Stimulated activated CD8-positive, alpha-beta memory T cell treated with anti-CD3 and anti-CD28 coated beads, Interleukin-15, amount 100 ng/mL, for 4 hours (primary cell): Measurements from ENCODE around the gene TPD52L3.

ENCODE experiments used
- DNase-seq, 2 donors: peaks; one replicate each; pipeline ENCODE4 v3.0.0-alpha.2; 2020; ENCODE audit warnings: low read depth in 2 of 2

TPD52L3 gene

DNA sequence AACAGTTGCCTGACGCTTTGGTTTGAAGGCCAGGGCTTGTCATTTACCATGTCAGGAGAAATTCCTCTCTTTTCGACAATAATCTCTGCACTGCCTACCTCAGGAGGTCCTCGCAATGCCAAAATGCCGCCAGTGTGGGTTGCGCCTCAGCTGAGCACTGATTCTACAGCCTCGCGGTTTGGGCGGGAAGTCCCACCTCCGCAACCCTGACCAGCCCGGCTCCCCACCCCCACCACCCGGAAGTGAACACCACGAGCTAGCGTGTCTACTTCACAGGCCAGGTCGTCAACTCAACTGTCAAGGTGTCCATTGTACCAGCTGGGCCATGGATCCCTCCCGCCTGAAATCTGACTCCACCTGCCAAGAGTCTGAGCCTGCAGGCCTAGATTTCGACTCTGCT, at the start of gene TPD52L3:
TSS of gene TPD52L3 (plus strand) at position 273 of the 400 bp plus-strand sequence. CDS start 221 bp downstream, outside the sequence.
- no peak for DNase-seq

DNA sequence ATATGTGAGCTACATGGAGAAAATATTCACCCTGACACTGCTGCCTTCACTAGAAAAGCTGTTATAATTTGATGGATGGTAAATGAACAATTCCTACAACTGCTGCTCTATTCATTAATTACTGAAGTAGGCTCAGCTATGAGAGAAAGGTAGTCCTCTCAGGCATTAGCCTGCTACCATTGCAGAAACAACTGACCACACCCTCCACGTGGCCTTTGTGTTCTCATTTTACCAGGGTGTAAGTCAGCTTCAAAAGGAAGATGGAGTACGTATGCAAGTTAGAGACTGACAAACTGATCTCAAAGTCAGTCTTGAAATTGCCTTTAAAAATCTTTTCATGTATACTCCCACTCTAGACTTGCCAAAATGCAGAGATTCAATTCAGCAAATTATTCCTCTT, 26.3 kb upstream of the TPD52L3 start:
- no peak for DNase-seq

- no peak for DNase-seq
These were observed 25.8 kb upstream of the TPD52L3 start for GRCh38 chr9:6302417-6302816.

- no peak for DNase-seq
These were observed 23.9 kb upstream of the TPD52L3 start for GRCh38 chr9:6304232-6304631.

DNA sequence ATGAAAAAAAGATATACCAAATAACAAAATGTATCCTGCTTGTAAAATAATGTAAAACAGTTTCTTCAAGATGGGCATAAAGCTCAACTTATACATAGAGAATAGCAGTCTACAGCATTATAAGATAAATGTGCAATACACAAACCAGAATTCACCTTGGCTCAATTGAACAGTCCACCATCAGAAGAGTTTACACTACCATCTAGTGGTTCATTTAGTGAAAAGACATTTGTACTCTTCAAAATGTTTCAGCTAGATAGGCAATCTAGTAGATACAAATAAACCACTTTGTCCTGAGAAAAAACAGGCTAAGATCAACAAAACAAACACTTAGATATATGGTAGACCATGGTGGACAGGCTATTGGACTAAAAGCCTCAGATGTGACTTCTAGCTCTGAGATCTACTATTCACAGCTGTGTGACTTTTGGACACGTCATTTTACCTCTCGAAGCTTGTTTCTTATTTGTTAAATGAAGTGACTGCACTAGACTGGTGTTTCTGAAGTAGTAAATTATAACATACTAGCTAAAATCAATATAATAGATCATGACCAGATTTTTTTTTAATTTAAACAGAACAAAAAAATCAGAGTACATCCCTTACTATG, 22.1 kb upstream of the TPD52L3 start:
- DNase-seq: no peak

DNA sequence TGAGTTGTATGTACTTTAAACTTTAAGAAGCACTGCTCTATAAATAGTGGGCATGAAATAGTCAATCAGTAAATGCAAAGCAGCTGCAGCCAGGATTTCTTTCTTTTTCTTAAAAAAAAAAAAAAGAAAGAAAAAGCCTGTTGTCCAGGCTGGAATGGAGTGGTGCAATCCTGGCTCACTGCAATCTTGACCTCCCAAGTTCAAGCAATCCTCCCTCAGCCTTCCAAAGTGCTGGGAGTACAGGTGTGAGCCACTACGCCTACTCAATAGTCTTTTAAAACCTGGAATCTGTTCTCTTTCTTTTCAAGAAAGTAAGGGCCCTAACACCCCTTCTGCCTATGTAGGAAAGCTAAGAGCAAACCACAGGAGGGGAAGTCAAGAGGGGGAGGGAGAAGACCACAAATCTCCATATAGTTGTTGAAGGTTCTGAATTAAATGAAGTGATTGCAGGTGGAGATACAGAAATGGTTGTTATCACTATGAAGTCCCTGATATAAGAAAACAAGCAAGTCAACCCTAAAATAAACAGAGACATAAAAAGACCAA, 20.6 kb upstream of the TPD52L3 start:
- DNase-seq: no peak

- DNase-seq: no peak
These were observed 2.9 kb downstream of the TPD52L3 start for GRCh38 chr9:6330958-6331634.

- DNase-seq: no peak
These were observed 6.1 kb downstream of the TPD52L3 start for GRCh38 chr9:6334305-6334704.

DNA sequence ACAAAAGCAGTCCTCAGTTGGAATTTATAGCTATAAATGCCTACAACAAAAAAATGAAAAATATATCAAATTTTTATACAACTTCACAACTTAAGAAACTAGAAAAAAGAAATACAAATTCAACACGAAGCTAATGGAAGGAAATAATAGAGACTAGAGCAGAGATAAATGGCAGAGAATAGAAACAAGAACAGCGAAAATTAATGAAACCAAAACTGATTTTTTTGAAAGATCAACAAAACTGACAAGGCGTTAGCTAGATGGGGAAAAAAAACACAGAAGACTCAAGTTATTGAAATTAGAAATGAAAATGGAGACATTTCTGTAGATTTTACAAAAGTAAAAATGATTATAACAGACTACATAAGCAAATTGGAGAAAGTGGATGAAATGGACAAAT, 20.6 kb downstream of the TPD52L3 start:
- no peak for DNase-seq

DNA sequence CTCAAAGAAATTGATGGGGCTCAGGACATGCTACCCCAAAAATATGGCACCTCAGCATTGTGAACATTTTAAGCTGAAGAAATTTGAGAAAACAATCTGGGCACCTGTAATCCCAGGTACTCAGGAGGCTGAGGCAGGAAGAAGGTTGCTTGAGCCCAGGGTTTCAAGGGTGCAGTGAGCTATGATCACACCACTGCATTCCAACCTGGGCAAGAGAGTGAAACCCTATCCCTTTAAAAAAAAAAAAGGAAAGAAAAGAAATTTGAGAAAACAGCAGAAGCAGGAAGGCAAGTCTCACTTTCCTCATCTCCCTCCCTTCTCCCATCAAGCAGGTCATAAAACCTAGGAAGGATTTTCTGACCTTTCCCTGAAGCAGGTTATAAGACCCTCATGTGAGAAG, 23.6 kb downstream of the TPD52L3 start:
- DNase-seq: no peak

- DNase-seq: no peak
These were observed 26.0 kb downstream of the TPD52L3 start for GRCh38 chr9:6354072-6354686.

DNA sequence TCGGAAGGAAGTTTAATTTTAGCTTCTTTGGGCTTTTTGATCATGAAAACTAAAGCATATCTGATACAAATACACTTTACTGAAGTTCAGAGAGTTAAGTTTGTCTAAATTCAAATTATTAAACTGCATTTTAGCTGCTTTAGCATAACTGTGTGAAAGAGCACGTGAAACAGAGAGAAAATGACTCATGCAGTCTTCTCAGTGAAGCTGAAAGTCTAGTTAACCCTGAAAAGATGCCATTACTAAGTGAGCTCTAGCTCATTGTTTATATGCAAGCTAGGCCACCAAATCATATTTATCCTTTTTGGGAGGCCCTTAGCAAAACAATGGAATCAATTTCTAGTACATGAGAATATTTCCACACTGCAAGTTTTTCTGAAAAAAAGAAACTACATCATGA, 27.6 kb downstream of the TPD52L3 start:
- no peak for DNase-seq

DNA sequence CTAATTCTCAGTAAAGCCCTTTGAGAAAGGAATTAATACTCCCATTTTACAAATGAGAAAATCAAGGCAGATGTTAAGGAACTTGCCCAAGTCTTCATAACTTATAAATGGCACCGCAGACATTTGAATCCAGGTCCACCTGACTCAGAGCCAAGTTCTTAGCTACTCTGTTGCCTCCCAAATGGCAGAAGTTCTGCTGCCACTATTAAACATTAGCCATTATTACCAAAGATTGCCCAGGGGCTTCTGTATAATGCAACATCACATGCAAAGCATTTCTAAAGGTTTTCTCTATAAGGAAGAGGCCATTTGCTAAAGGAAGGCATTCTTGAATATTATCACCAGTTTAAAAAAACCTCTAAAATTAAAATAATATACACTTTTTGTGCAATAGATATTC, 28.3 kb downstream of the TPD52L3 start:
- DNase-seq: no peak

GRCh38 chr9:6356904-6357303, 28.7 kb downstream of the TPD52L3 start:
- no peak for DNase-seq

- no peak for DNase-seq
These were observed 39.1 kb downstream of the TPD52L3 start for GRCh38 chr9:6367128-6367890.

DNA sequence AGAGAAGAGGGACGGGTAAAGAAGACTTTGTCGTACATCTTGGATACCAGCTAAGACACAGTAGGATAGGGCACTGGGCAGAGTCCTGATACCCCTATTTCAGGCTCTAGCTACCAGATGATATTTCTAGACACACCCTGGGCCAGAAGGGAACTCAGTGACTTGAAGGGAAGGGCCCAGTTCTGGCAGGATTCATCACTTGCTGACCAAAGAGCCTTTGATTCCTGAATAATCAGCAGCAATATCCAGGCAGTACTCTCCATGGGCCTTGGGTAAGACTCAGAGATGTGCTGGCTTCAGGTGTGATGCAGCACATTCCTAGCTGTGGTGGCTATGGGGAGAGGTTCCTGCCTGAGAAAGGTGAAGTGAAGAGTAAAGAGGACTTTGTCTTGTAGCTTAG, 40.7 kb downstream of the TPD52L3 start:
- DNase-seq: no peak
